Measurements from ENCODE around the gene WDR45B.

- no peak for TF ChIP-seq EZH2phosphoT487 (IDR thresholded peaks at IDR 0.05; ENCODE audit: insufficient read depth, low read depth)
- TF ChIP-seq EZH2 (IDR thresholded peaks at IDR 0.05; ENCODE audit: insufficient read depth, poor library complexity, severe bottlenecking): no peak
Measured at GRCh38 chr17:82639628-82640027, 8.6 kb downstream of the WDR45B start.

Data from GM23248 (cell line).